ENCODE measurements around the gene SPACA4. TPM values are rescaled to one million over a fixed set of nuclear protein-coding genes. Genes with fewer than 3 reads are reported as not detected.

SPACA4 gene
- polyA plus RNA-seq, 1 of the 3 experiments (the other 2 are of a cell fraction): not detected

Other genes starting within 250 kb of the SPACA4 start
- 20.2 and 21.9 TPM in 2 replicates for gene TMEM143, start 242.8 kb upstream of the SPACA4 start, polyA plus RNA-seq (2012; rRNA removed)
- gene SYNGR4, start 242.4 kb upstream of the SPACA4 start, polyA plus RNA-seq (2012; rRNA removed): 0.08 TPM in 1 of 2 replicates, not detected in the other
- gene KDELR1, start 215.2 kb upstream of the SPACA4 start, polyA plus RNA-seq (2012; rRNA removed): 119 and 138 TPM in 2 replicates
- 0.54 and 0.92 TPM in 2 replicates for gene GRIN2D, start 213.1 kb upstream of the SPACA4 start, polyA plus RNA-seq (2012; rRNA removed)
- gene GRWD1, start 160.8 kb upstream of the SPACA4 start, polyA plus RNA-seq (2012; rRNA removed): 34.1 and 36.6 TPM in 2 replicates
- 1.1 and 1.2 TPM in 2 replicates for gene KCNJ14, start 151.2 kb upstream of the SPACA4 start, polyA plus RNA-seq (2012; rRNA removed)
- gene CYTH2, start 137.4 kb upstream of the SPACA4 start, polyA plus RNA-seq (2012; rRNA removed): 69.5 and 77.6 TPM in 2 replicates
- 2.0 and 3.2 TPM in 2 replicates for gene LMTK3, start 94.9 kb upstream of the SPACA4 start, polyA plus RNA-seq (2012; rRNA removed)
- gene SULT2B1, start 54.6 kb upstream of the SPACA4 start, polyA plus RNA-seq (2012; rRNA removed): 0.86 and 0.92 TPM in 2 replicates
- 0.44 TPM in 1 of 2 replicates, not detected in the other for gene FAM83E, start 8.3 kb downstream of the SPACA4 start, polyA plus RNA-seq (2012; rRNA removed)
- 2,114 and 2,225 TPM in 2 replicates for gene RPL18, start 12.4 kb downstream of the SPACA4 start, polyA plus RNA-seq (2012; rRNA removed)
- gene SPHK2, start 12.8 kb downstream of the SPACA4 start, polyA plus RNA-seq (2012; rRNA removed): 14.1 and 14.8 TPM in 2 replicates
- gene DBP, start 30.6 kb downstream of the SPACA4 start, polyA plus RNA-seq (2012; rRNA removed): 7.8 and 12.6 TPM in 2 replicates
- gene CA11, start 39.4 kb downstream of the SPACA4 start, polyA plus RNA-seq (2012; rRNA removed): 13.1 and 13.5 TPM in 2 replicates
- 0.57 and 0.74 TPM in 2 replicates for gene NTN5, start 66.3 kb downstream of the SPACA4 start, polyA plus RNA-seq (2012; rRNA removed)
- not detected in 2 replicates for gene FUT2, start 89.2 kb downstream of the SPACA4 start, polyA plus RNA-seq (2012; rRNA removed)
- gene MAMSTR, start 113.0 kb downstream of the SPACA4 start, polyA plus RNA-seq (2012; rRNA removed): 0.70 and 1.1 TPM in 2 replicates
- 0.36 and 0.41 TPM in 2 replicates for gene RASIP1, start 133.9 kb downstream of the SPACA4 start, polyA plus RNA-seq (2012; rRNA removed)
- gene IZUMO1, start 140.2 kb downstream of the SPACA4 start, polyA plus RNA-seq (2012; rRNA removed): 0.03 TPM in 2 replicates
- 0.03 and 0.08 TPM in 2 replicates for gene FUT1, start 145.9 kb downstream of the SPACA4 start, polyA plus RNA-seq (2012; rRNA removed)
- gene FGF21, start 148.8 kb downstream of the SPACA4 start, polyA plus RNA-seq (2012; rRNA removed): not detected in 2 replicates
- 70.6 and 71.6 TPM in 2 replicates for gene BCAT2, start 204.3 kb downstream of the SPACA4 start, polyA plus RNA-seq (2012; rRNA removed)
- 27.9 and 29.7 TPM in 2 replicates for gene HSD17B14, start 229.7 kb downstream of the SPACA4 start, polyA plus RNA-seq (2012; rRNA removed)

All from SK-N-SH (cell line).